Endothelial cell of umbilical vein (primary cell): ENCODE data around the gene EPN3. TPM values are rescaled to one million over a fixed set of nuclear protein-coding genes. Genes with fewer than 3 reads are reported as not detected.

ENCODE experiments used
- BruUV-seq: library from RNA; stranded (reverse); fragments of 400-500 nt; replicated peaks from 2 replicates; lab custom pipeline; 2021; lab: Mats Ljungman, UMichigan
- CTCF ChIA-PET: fragments of 300-600, 350-600 bp; sonication (Branson Sonifier 250); formaldehyde crosslinking; loops from one replicate; lab custom pipeline; 2021; ENCODE audit warnings: antibody characterized with exemption, inconsistent platforms; lab: Charles Lee
- POLR2A ChIA-PET: fragments of 300-600, 350-600 bp; sonication (Branson Sonifier 250); formaldehyde crosslinking; loops from one replicate; lab custom pipeline; 2021; ENCODE audit warnings: antibody characterized with exemption, inconsistent platforms; lab: Charles Lee
- DNase-seq: peaks from one replicate; pipeline ENCODE4 v3.0.0-alpha.2; 2011; ENCODE audit warnings: low read depth, low spot score
- FAIRE-seq: peaks from 2 replicates; lab custom pipeline; 2011; peaks lifted over from hg19 to GRCh38; lab: Jason Lieb, UNC
- H2AFZ ChIP-seq: 2 replicates; pipeline ENCODE4 v1.6.0; 2012; ENCODE audit warnings: low read depth, low read length, control low read depth, inconsistent platforms
- H3K27ac ChIP-seq: 2 replicates; pipeline ENCODE4 v1.5.1; 2011; ENCODE audit warnings: low read depth, mild to moderate bottlenecking, control low read depth, low read length, moderate library complexity; ENCODE audit not compliant: insufficient read depth
- H3K27me3 ChIP-seq, 2 experiments: 2 replicates each; pipeline versions ENCODE4 v1.6.0 to v1.6.1; 2011; ENCODE audit warnings: low read length in 2 of 2, mixed read lengths in 1 of 2; ENCODE audit not compliant: control insufficient read depth in 2 of 2, insufficient read depth in 2 of 2
- H3K36me3 ChIP-seq, 2 experiments: 2 replicates in 1 of 2; 3 replicates in 1 of 2; pipeline ENCODE4 v1.5.1; 2011; ENCODE audit warnings: low read length in 2 of 2, mild to moderate bottlenecking in 1 of 2, moderate library complexity in 1 of 2; ENCODE audit not compliant: control insufficient read depth in 2 of 2, insufficient read depth in 2 of 2; ENCODE audit errors: extremely low read depth in 1 of 2
- H3K4me1 ChIP-seq: 3 replicates; pipeline ENCODE4 v1.5.1; 2011; ENCODE audit warnings: mild to moderate bottlenecking, low read length; ENCODE audit not compliant: control insufficient read depth, insufficient read depth; ENCODE audit errors: extremely low read depth
- H3K4me2 ChIP-seq: 2 replicates; pipeline ENCODE4 v1.6.1; 2011; ENCODE audit warnings: low read length, control low read depth, mixed read lengths; ENCODE audit not compliant: insufficient read depth
- H3K4me3 ChIP-seq, 3 experiments: fragments of 200-600 bp in 1 of 3; sonication (generic), shearing (Covaris generic) in 1 of 3; replicated peaks in 1 of 3; 2 replicates each; pipeline ENCODE4 v1.5.1; 2011 to 2016; ENCODE audit warnings: control low read depth in 3 of 3, low read length in 3 of 3, mild to moderate bottlenecking in 2 of 3, inconsistent platforms in 1 of 3, low read depth in 1 of 3, moderate library complexity in 1 of 3; ENCODE audit not compliant: insufficient read depth in 1 of 3
- H3K79me2 ChIP-seq: 2 replicates; pipeline ENCODE4 v1.6.0; 2012; ENCODE audit warnings: low read length, inconsistent platforms; ENCODE audit not compliant: control insufficient read depth, insufficient read depth
- H3K9ac ChIP-seq: replicated peaks from 2 replicates; pipeline ENCODE3; 2011; ENCODE audit warnings: low read length, control low read depth; ENCODE audit not compliant: insufficient read depth; ENCODE audit errors: extremely low read depth
- H3K9me1 ChIP-seq: replicated peaks from 3 replicates; pipeline ENCODE4 v1.6.0; 2011; ENCODE audit warnings: mild to moderate bottlenecking, low read length; ENCODE audit not compliant: control insufficient read depth, insufficient read depth; ENCODE audit errors: extremely low read depth
- H3K9me3 ChIP-seq: replicated peaks from 2 replicates; pipeline ENCODE4 v1.5.1; 2012; ENCODE audit warnings: low read length, inconsistent platforms; ENCODE audit not compliant: control insufficient read depth, insufficient read depth
- H4K20me1 ChIP-seq: replicated peaks from 2 replicates; pipeline ENCODE3; 2011; ENCODE audit warnings: mild to moderate bottlenecking, low read length; ENCODE audit not compliant: control insufficient read depth, insufficient read depth; ENCODE audit errors: extremely low read depth
- GATA2 ChIP-seq: IDR thresholded peaks from 2 replicates; pipeline ENCODE4 v1.7.0; 2011; ENCODE audit warnings: low read depth, mild to moderate bottlenecking, moderate library complexity, mixed read lengths, low read length; ENCODE audit not compliant: insufficient read length, insufficient read depth
- MYC ChIP-seq: IDR thresholded peaks from one replicate; pipeline ENCODE4 v1.6.1; 2011; ENCODE audit warnings: mild to moderate bottlenecking, low read depth, low read length
- POLR2A ChIP-seq: IDR thresholded peaks from 2 replicates; pipeline ENCODE4 v1.6.1; 2012; ENCODE audit warnings: low read depth, mild to moderate bottlenecking, control low read depth, low read length
- POLR2AphosphoS5 ChIP-seq: IDR thresholded peaks from 2 replicates; pipeline ENCODE4 v1.6.1; 2012; ENCODE audit warnings: low read depth, mild to moderate bottlenecking, control low read depth, low read length, moderate library complexity; ENCODE audit not compliant: insufficient read depth
- dilution Hi-C: fragments of 300-500 bp; cut with MboI; formaldehyde crosslinking; loops from one replicate; pipeline ENCODE4 v1.15.0; 2019; ENCODE audit warnings: low sequenced_read_pairs; ENCODE audit not compliant: extremely low pct_ligation_motif_present
- intact Hi-C: fragments of 100-400 bp; cut with micrococcal nuclease; formaldehyde crosslinking; loops from one replicate; pipeline ENCODE4 v1.10.0; 2022
- polyA plus RNA-seq, 4 experiments: library from polyadenylated mRNA; depleted of rRNA in 3 of 4; stranded (reverse) in 3 of 4; unstranded in 1 of 4; fragments of >200 nt; gene quantifications; 2 replicates each; pipeline versions ENCODE4 v1.2.1 to v1.2.3, GENCODE V29; 2011 to 2012; ENCODE audit warnings: missing spikeins in 1 of 4
- total RNA-seq: library from RNA; stranded (reverse); gene quantifications from 2 replicates; pipeline ENCODE4 v1.2.3, GENCODE V29; 2021
- TF ChIP-seq, protein P1 (sequence below), 2 donors: IDR thresholded peaks; 1 replicate in 1 of 2; 2 replicates in 1 of 2; pipeline ENCODE4 v1.5.1; 2011; ENCODE audit warnings: low read length in 2 of 2, mild to moderate bottlenecking in 2 of 2, moderate library complexity in 2 of 2, control low read depth in 1 of 2, inconsistent platforms in 1 of 2, low read depth in 1 of 2; ENCODE audit not compliant: insufficient read depth in 1 of 2; ENCODE audit errors: extremely low read depth in 1 of 2
- TF ChIP-seq, protein P2 (sequence below): IDR thresholded peaks from 2 replicates; pipeline ENCODE4 v1.6.1; 2011; ENCODE audit not compliant: insufficient read depth, insufficient read length

EPN3 gene
- total and polyA plus RNA-seq, 2 donors (not counting 3 experiments of a cell fraction or from before 2014, with no cell fraction given) = not detected

DNA sequence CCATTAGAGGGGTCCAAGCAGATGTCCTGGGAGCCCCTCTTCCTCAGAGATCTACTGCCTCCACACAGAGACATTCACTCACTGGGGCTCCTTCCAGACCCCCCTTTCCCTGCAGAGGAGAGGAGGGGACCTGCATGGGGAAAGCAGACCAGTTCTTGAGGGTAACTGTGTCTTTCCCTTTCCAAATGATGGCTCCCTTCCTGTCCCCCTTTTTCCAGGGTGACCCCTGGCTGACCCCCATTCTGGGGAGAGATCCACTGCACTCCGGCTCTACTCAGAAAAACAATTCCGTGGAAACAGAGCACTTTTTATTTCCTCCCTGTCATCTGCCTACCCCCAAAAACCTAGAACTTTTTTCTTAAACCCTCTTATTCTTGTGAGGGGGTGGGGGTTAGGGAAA lies 34.4 kb downstream of the EPN3 start:
- H3K27ac ChIP-seq = no peak overlapping the region
- no peak overlapping the region for H3K4me2 ChIP-seq
- no peak overlapping the region for H3K4me3 ChIP-seq
- TF ChIP-seq, protein P1, sequence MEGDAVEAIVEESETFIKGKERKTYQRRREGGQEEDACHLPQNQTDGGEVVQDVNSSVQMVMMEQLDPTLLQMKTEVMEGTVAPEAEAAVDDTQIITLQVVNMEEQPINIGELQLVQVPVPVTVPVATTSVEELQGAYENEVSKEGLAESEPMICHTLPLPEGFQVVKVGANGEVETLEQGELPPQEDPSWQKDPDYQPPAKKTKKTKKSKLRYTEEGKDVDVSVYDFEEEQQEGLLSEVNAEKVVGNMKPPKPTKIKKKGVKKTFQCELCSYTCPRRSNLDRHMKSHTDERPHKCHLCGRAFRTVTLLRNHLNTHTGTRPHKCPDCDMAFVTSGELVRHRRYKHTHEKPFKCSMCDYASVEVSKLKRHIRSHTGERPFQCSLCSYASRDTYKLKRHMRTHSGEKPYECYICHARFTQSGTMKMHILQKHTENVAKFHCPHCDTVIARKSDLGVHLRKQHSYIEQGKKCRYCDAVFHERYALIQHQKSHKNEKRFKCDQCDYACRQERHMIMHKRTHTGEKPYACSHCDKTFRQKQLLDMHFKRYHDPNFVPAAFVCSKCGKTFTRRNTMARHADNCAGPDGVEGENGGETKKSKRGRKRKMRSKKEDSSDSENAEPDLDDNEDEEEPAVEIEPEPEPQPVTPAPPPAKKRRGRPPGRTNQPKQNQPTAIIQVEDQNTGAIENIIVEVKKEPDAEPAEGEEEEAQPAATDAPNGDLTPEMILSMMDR (IDR thresholded peaks at IDR 0.05; ENCODE audit: extremely low read depth in 1 of 2, insufficient read depth in 1 of 2, low read depth in 1 of 2, low read length in 2 of 2) = no peak
- TF ChIP-seq MYC = no peak
- TF ChIP-seq POLR2A = no peak
- TF ChIP-seq, protein P2, sequence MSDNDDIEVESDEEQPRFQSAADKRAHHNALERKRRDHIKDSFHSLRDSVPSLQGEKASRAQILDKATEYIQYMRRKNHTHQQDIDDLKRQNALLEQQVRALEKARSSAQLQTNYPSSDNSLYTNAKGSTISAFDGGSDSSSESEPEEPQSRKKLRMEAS = no peak
- TF ChIP-seq GATA2 = no peak
- no peak for TF ChIP-seq POLR2AphosphoS5
- dilution Hi-C loops = no loop called here
- no peaks in the 10 kb centered on the region for H3K36me3 ChIP-seq
- peaks cover 35 to 36% of the 10 kb centered on the region in 2 experiments for H3K27me3 ChIP-seq
- no peaks in the 10 kb centered on the region for H3K4me1 ChIP-seq
- POLR2A ChIA-PET = no interaction called here
- no peak overlapping the region for H3K9ac ChIP-seq
- intact Hi-C loops = no loop called here
- no peak overlapping the region for H2AFZ ChIP-seq
- DNase-seq (no peak), FAIRE-seq (no peak)
- no TSS peak for BruUV-seq
- CTCF ChIA-PET = interaction anchor here (1.4 kb wide), 1 partner anchor 59 kb away, joined by 4 read pairs; no protein-coding TSS in a partner anchor
- no peaks in the 10 kb centered on the region for H3K9me3 ChIP-seq
- H3K79me2 ChIP-seq = no peaks in the 10 kb centered on the region
- H3K9me1 ChIP-seq = no peaks in the 10 kb centered on the region
- no peaks in the 10 kb centered on the region for H4K20me1 ChIP-seq
